LHCN-M2 (cell line): ENCODE data around the gene ADAD1. TPM values are rescaled to one million over a fixed set of nuclear protein-coding genes. Genes with fewer than 3 reads are reported as not detected.

ENCODE experiments used
- DNase-seq: peaks from one replicate; pipeline ENCODE4 v3.0.0-alpha.2; 2012; ENCODE audit warnings: low read depth
- total RNA-seq: library from RNA; depleted of rRNA; stranded (reverse); fragments of >200 nt; gene quantifications from 2 replicates; pipeline ENCODE4 v1.2.3, GENCODE V29; 2014; rRNA removed

Gene ADAD1
- total RNA-seq, 1 experiment from 2014 or later = not detected

GRCh38 chr4:122453384-122453995 lies 74.7 kb downstream of the ADAD1 start:
- DNase-seq = no peak

GRCh38 chr4:122456231-122457116 lies 77.7 kb downstream of the ADAD1 start, which contains the start of gene IL2:
Gene IL2, minus strand, starts transcription at chr4:122456725. Its CDS starts 285 bp downstream, at chr4:122456440.
- no peak for DNase-seq

- peak; percentile 20 for DNase-seq
These were observed 79.8 kb downstream of the ADAD1 start for GRCh38 chr4:122458625-122459024.

GRCh38 chr4:122469457-122469856 lies 90.6 kb downstream of the ADAD1 start:
- DNase-seq = no peak

- no peak for DNase-seq
These were observed 96.4 kb downstream of the ADAD1 start for GRCh38 chr4:122475233-122475632.

- no peak for DNase-seq
These were observed 97.3 kb downstream of the ADAD1 start for GRCh38 chr4:122476126-122476525.

- no peak for DNase-seq
These were observed 97.9 kb downstream of the ADAD1 start for GRCh38 chr4:122476745-122477144.

Other genes starting within 250 kb of the ADAD1 start
- gene BLTP1, start 226.7 kb upstream of the ADAD1 start, total RNA-seq = 43.2 and 48.0 TPM in 2 replicates
- gene IL2, start 77.7 kb downstream of the ADAD1 start, total RNA-seq = not detected in 2 replicates
- not detected in 2 replicates for gene IL21, start 242.1 kb downstream of the ADAD1 start, total RNA-seq